T-cell (primary cell): ENCODE measurements around the gene CA10. TPM values are rescaled to one million over a fixed set of nuclear protein-coding genes. Genes with fewer than 3 reads are reported as not detected.

Experiments used
- ATAC-seq, 4 experiments: fragments of 200-7000 bp in 3 of 4; fragments of 150-1000 bp in 1 of 4; cut with Tn5 transposase; replicated peaks in 1 of 4; 1 replicate in 3 of 4; 2 replicates in 1 of 4; pipeline ENCODE4 v1.10.0; 2021; ENCODE audit warnings: moderate library complexity in 3 of 4, mild to moderate bottlenecking in 2 of 4, moderate number of reproducible peaks in 1 of 4
- CTCF ChIA-PET, 2 donors: fragments of 300-600 bp; sonication (Branson Sonifier 250); formaldehyde crosslinking; loops; one replicate each; lab custom pipeline; 2022; ENCODE audit warnings: antibody characterized with exemption in 2 of 2; lab: Charles Lee
- POLR2A ChIA-PET, 2 donors: fragments of 300-600 bp; sonication (Branson Sonifier 250); formaldehyde crosslinking; loops; one replicate each; lab custom pipeline; 2022; ENCODE audit warnings: antibody characterized with exemption in 2 of 2; lab: Charles Lee
- DNase-seq, 35 experiments: peaks; one replicate each; pipeline versions ENCODE4 v3.0.0 to v3.0.0-alpha.2; 2013 to 2023
- H3K27ac ChIP-seq: one replicate; pipeline ENCODE4 v1.5.1; 2013; ENCODE audit warnings: low read length
- H3K27me3 ChIP-seq, 2 experiments: replicated peaks in 1 of 2; 1 replicate in 1 of 2; 2 replicates in 1 of 2; pipeline versions ENCODE4 v1.6.1 to v1.7.0; 2013; ENCODE audit warnings: low read length in 1 of 2, mixed read lengths in 1 of 2; ENCODE audit not compliant: control insufficient read depth in 2 of 2, insufficient read depth in 2 of 2; ENCODE audit errors: extremely low read depth in 1 of 2
- H3K36me3 ChIP-seq, 2 donors: 1 replicate in 1 of 2; 2 replicates in 1 of 2; pipeline versions ENCODE4 v1.6.1 to v1.7.0; 2013; ENCODE audit warnings: low read length in 1 of 2; ENCODE audit not compliant: control insufficient read depth in 2 of 2, insufficient read depth in 1 of 2; ENCODE audit errors: extremely low read depth in 1 of 2
- H3K4me1 ChIP-seq, 2 experiments: 1 replicate in 1 of 2; 2 replicates in 1 of 2; pipeline versions ENCODE4 v1.6.1 to v1.7.0; 2013; ENCODE audit warnings: low read length in 2 of 2, mixed read lengths in 1 of 2; ENCODE audit not compliant: insufficient read depth in 2 of 2, control insufficient read depth in 1 of 2; ENCODE audit errors: extremely low read depth in 1 of 2
- H3K4me3 ChIP-seq, 2 donors: 1 replicate in 1 of 2; 2 replicates in 1 of 2; pipeline versions ENCODE4 v1.5.1 to v1.7.0; 2013; ENCODE audit warnings: mild to moderate bottlenecking in 2 of 2, low read length in 1 of 2, moderate library complexity in 1 of 2; ENCODE audit not compliant: control insufficient read depth in 1 of 2; ENCODE audit errors: extremely low read depth in 1 of 2
- H3K9me3 ChIP-seq: 2 replicates; pipeline ENCODE4 v1.7.0; 2013
- H3K27ac Mint-ChIP-seq, 2 donors: one replicate each; pipeline ENCODE4 v1.8.0; 2020 to 2021; ENCODE audit warnings: mild to moderate bottlenecking in 2 of 2, mixed read lengths in 2 of 2
- H3K27me3 Mint-ChIP-seq, 2 donors: one replicate each; pipeline ENCODE4 v1.8.0; 2021 to 2022; ENCODE audit warnings: mixed read lengths in 2 of 2
- H3K36me3 Mint-ChIP-seq: one replicate; pipeline ENCODE4 v1.8.0; 2021; ENCODE audit warnings: mixed read lengths
- H3K4me1 Mint-ChIP-seq, 3 donors: one replicate each; pipeline ENCODE4 v1.8.0; 2020 to 2022; ENCODE audit warnings: mixed read lengths in 3 of 3, mild to moderate bottlenecking in 1 of 3
- H3K4me3 Mint-ChIP-seq, 3 donors: one replicate each; pipeline ENCODE4 v1.8.0; 2020 to 2022; ENCODE audit warnings: mild to moderate bottlenecking in 3 of 3, mixed read lengths in 3 of 3, moderate library complexity in 3 of 3
- H3K9me3 Mint-ChIP-seq, 3 donors: one replicate each; pipeline ENCODE4 v1.8.0; 2020 to 2022; ENCODE audit warnings: mixed read lengths in 3 of 3
- WGBS: methylation state at CpG from one replicate; pipeline ENCODE4 v1.1.5; 2013; ENCODE audit warnings: missing lambda C conversion rate; ENCODE audit not compliant: insufficient coverage; 5-methylcytosine and 5-hydroxymethylcytosine counted together
- total RNA-seq, 35 experiments: library from RNA in 6 of 35; stranded (reverse) in 6 of 35; fragments of 120-200 nt in 1 of 35; gene quantifications; one replicate each; pipeline versions ENCODE4 v1.2.1 to v1.2.4 and lab custom pipeline; 2013 to 2026

Gene CA10
- total RNA-seq, 5 donors from 2014 or later (not counting 1 experiment from before 2014, with no cell fraction given) = 0.30 TPM; not detected in 4

DNA sequence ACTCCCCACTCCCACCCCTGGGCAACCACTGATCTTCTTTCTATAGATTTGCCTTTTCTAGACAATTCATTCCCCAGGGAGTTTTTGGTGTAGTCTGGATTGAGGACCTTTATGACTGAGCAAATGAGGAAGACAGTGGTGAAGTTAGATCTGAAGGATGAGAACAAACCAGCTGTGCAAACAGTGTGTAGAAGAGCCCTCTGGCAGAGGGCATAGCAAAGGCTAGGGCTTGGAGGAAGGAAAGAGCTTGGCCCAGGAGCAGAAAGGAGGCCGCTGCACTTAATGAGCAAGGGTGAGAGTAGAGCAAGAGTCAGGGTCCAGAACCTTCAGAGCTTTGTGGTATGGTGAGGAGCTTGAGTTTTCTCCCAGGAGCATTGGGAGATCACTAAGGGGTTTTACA, 352.7 kb downstream of the CA10 start:
- H3K4me3 ChIP-seq = no peak overlapping the region
- CTCF ChIA-PET = no interaction called here
- Mint-ChIP-seq H3K36me3 (no peaks in the 10 kb centered on the region), H3K4me3 (no peak overlapping the region), H3K27ac (no peak overlapping the region), H3K9me3 (peaks cover 0 to 4% (median 2%) of the 10 kb centered on the region in 3 donors), H3K27me3 (peaks cover 1 to 29% of the 10 kb centered on the region in 2 donors), H3K4me1 (peaks cover 0 to 3% (median 0%) of the 10 kb centered on the region in 3 donors)
- H3K27ac ChIP-seq = no peak overlapping the region
- no peaks in the 10 kb centered on the region for H3K9me3 ChIP-seq
- WGBS = 67% methylated on average over 1 of the region's 1 CpG
- ATAC-seq (no peak), DNase-seq (no peak)
- no peaks in the 10 kb centered on the region for H3K4me1 ChIP-seq
- POLR2A ChIA-PET = no interaction called here
- H3K36me3 ChIP-seq = no peaks in the 10 kb centered on the region
- no peaks in the 10 kb centered on the region for H3K27me3 ChIP-seq

DNA sequence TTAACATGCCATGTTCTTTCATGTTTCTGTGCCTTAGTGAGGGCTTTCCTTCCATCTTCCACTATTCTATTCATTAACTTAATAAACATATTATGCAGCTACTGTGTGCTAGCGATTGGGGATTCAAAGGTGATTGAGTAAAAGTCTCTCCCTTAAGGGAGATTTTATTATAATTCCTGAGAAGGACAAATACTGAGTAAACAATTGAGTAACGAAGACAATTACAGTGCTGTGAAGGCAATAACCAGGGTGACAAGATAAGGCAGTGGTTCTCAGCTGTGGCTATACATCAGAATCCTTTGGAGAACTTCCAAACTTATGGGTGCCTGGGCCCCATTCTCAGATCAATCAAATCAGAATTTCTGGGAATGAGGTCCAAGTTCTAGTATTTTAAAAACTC, 353.3 kb downstream of the CA10 start:
- H3K4me1 Mint-ChIP-seq = peaks cover 0 to 3% (median 0%) of the 10 kb centered on the region in 3 donors
- CTCF ChIA-PET = interaction anchor here in 1 of 2 donors (0.5 kb wide), 1 partner anchor 34 kb away, joined by 3 read pairs; no protein-coding TSS in a partner anchor
- POLR2A ChIA-PET = no interaction called here

GRCh38 chr17:51803161-51803560, 355.4 kb downstream of the CA10 start:
- peaks cover 1 to 28% of the 10 kb centered on the region in 2 donors for H3K27me3 Mint-ChIP-seq
- H3K4me3 ChIP-seq = no peak overlapping the region
- no peaks in the 10 kb centered on the region for H3K4me1 ChIP-seq
- H3K36me3 ChIP-seq = no peaks in the 10 kb centered on the region
- ChIA-PET POLR2A (no interaction called here), CTCF (no interaction called here)
- H3K9me3 Mint-ChIP-seq = peaks cover 0 to 4% (median 2%) of the 10 kb centered on the region in 3 donors
- no peak overlapping the region for H3K4me3 Mint-ChIP-seq
- H3K9me3 ChIP-seq = no peaks in the 10 kb centered on the region
- no peak overlapping the region for H3K27ac ChIP-seq
- H3K27me3 ChIP-seq = no peaks in the 10 kb centered on the region
- ATAC-seq (no peak), DNase-seq (no peak)
- 100% methylated on average over 1 of the region's 4 CpGs for WGBS
- no peak overlapping the region for H3K27ac Mint-ChIP-seq
- no peaks in the 10 kb centered on the region for H3K36me3 Mint-ChIP-seq
- peaks cover 0 to 3% (median 0%) of the 10 kb centered on the region in 3 donors for H3K4me1 Mint-ChIP-seq

More for the DNA sequence above, 353.3 kb downstream of the CA10 start:
- H3K4me3 Mint-ChIP-seq = no peak overlapping the region
- no peaks in the 10 kb centered on the region for H3K27me3 ChIP-seq
- no peaks in the 10 kb centered on the region for H3K9me3 ChIP-seq
- peaks cover 0 to 4% (median 2%) of the 10 kb centered on the region in 3 donors for H3K9me3 Mint-ChIP-seq
- peaks cover 1 to 29% of the 10 kb centered on the region in 2 donors for H3K27me3 Mint-ChIP-seq
- H3K4me1 ChIP-seq = no peaks in the 10 kb centered on the region
- no peak overlapping the region for H3K27ac ChIP-seq
- H3K4me3 ChIP-seq = no peak overlapping the region
- WGBS = no CpG with 5 or more reads among the region's 2 CpGs
- no peaks in the 10 kb centered on the region for H3K36me3 ChIP-seq
- H3K27ac Mint-ChIP-seq = no peak overlapping the region
- H3K36me3 Mint-ChIP-seq = no peaks in the 10 kb centered on the region
- ATAC-seq (no peak), DNase-seq (no peak)

DNA sequence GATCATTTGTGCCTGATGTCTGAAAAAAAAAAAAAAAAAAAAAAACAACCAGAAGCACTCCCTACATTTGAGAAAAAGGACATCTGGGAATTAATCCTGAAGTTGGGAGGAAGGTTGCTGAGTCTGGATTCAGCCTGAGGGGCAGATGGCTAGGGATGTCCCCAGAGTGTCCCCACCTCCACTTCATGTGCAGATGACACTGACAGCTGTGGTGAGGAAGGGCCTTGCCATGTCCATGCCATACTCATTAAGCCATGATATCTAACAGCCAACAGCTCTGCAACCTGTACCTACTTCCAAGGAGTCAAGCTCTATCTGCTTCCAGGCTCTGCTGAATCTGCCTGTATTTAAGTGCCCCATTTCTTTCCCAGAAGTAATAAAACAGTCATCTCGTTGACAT, 356.0 kb downstream of the CA10 start:
- CTCF ChIA-PET = no interaction called here

GRCh38 chr17:51801626-51802025, 356.9 kb downstream of the CA10 start:
- Histone ChIP-seq H3K27ac (no peak overlapping the region), H3K4me3 (no peak overlapping the region), H3K9me3 (no peaks in the 10 kb centered on the region), H3K36me3 (no peaks in the 10 kb centered on the region), H3K4me1 (no peaks in the 10 kb centered on the region), H3K27me3 (no peaks in the 10 kb centered on the region)
- no peak overlapping the region for H3K27ac Mint-ChIP-seq
- peak in 1 of 35 experiments; percentile 1 for DNase-seq
- peaks cover 6 to 28% of the 10 kb centered on the region in 2 donors for H3K27me3 Mint-ChIP-seq
- 67% methylated on average over 1 of the region's 4 CpGs for WGBS
- peaks cover 0 to 3% (median 0%) of the 10 kb centered on the region in 3 donors for H3K4me1 Mint-ChIP-seq
- POLR2A ChIA-PET = no interaction called here
- CTCF ChIA-PET = no interaction called here
- no peak for ATAC-seq
- no peak overlapping the region for H3K4me3 Mint-ChIP-seq
- no peaks in the 10 kb centered on the region for H3K36me3 Mint-ChIP-seq
- no peaks in the 10 kb centered on the region for H3K9me3 Mint-ChIP-seq

More for the DNA sequence above, 356.0 kb downstream of the CA10 start:
- ATAC-seq = no peak
- no peaks in the 10 kb centered on the region for H3K4me1 ChIP-seq
- DNase-seq = no peak
- peaks cover 0 to 3% (median 0%) of the 10 kb centered on the region in 3 donors for H3K9me3 Mint-ChIP-seq
- H3K27me3 Mint-ChIP-seq = peaks cover 1 to 28% of the 10 kb centered on the region in 2 donors
- H3K27ac ChIP-seq = no peak overlapping the region
- POLR2A ChIA-PET = no interaction called here
- no CpG with 5 or more reads among the region's 1 CpG for WGBS
- H3K4me1 Mint-ChIP-seq = peaks cover 0 to 3% (median 0%) of the 10 kb centered on the region in 3 donors
- H3K36me3 ChIP-seq = no peaks in the 10 kb centered on the region
- H3K27ac Mint-ChIP-seq = no peak overlapping the region
- H3K36me3 Mint-ChIP-seq = no peaks in the 10 kb centered on the region
- no peak overlapping the region for H3K4me3 Mint-ChIP-seq
- H3K9me3 ChIP-seq = no peaks in the 10 kb centered on the region
- H3K4me3 ChIP-seq = no peak overlapping the region
- H3K27me3 ChIP-seq = no peaks in the 10 kb centered on the region

DNA sequence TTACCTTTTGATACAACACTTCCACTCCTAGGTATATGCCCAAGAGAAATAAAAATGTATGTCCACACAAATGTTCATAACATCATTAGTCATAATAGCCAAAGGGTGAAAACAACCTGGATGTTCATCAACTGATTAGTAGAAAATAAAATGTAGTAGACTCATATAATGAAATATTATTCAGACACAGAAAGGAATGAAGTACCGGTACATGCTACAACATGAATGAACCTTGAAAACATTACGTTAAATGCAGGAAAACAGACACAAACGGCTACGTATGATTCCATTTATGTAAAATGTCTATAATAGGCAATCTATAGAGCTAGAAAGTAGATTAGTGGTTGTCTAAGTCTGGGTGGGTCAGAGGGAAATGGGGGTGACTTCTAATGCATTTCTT, 358.5 kb downstream of the CA10 start:
- Mint-ChIP-seq H3K9me3 (no peaks in the 10 kb centered on the region), H3K27me3 (peaks cover 5 to 25% of the 10 kb centered on the region in 2 donors), H3K4me3 (no peak overlapping the region), H3K4me1 (peaks cover 0 to 3% (median 0%) of the 10 kb centered on the region in 3 donors), H3K27ac (no peak overlapping the region), H3K36me3 (no peaks in the 10 kb centered on the region)
- ATAC-seq (no peak), DNase-seq (no peak)
- no peak overlapping the region for H3K4me3 ChIP-seq
- H3K27me3 ChIP-seq = no peaks in the 10 kb centered on the region
- CTCF ChIA-PET = no interaction called here
- H3K4me1 ChIP-seq = no peaks in the 10 kb centered on the region
- no peaks in the 10 kb centered on the region for H3K36me3 ChIP-seq
- no peaks in the 10 kb centered on the region for H3K9me3 ChIP-seq
- H3K27ac ChIP-seq = no peak overlapping the region
- WGBS = 94% methylated on average over 3 of the region's 4 CpGs
- POLR2A ChIA-PET = no interaction called here

DNA sequence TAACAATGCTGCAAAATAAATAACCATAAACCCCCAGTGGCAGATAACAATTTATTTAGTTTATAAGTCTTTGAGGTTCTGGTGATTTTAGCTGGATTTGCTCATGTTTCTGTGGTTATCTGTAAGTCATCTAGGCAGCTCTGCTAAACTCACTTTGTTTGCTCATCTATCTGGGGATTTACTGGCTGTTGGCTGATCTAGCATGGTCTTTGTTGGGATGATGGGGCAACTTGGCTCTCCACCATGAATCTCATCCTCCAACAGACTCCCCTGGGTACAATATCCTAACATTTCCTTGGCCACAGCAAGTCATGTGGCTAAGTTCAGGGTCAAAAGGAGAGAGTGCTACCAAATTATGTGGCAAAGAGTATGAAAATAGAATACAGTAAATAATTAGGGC, 359.3 kb downstream of the CA10 start:
- DNase-seq = no peak
- H3K4me3 Mint-ChIP-seq = no peak overlapping the region
- H3K4me1 ChIP-seq = no peaks in the 10 kb centered on the region
- no peaks in the 10 kb centered on the region for H3K36me3 ChIP-seq
- H3K4me1 Mint-ChIP-seq = peaks cover 0 to 3% (median 0%) of the 10 kb centered on the region in 3 donors
- no peaks in the 10 kb centered on the region for H3K36me3 Mint-ChIP-seq
- H3K9me3 Mint-ChIP-seq = no peaks in the 10 kb centered on the region
- CTCF ChIA-PET = no interaction called here
- no peak for ATAC-seq
- peaks cover 5 to 22% of the 10 kb centered on the region in 2 donors for H3K27me3 Mint-ChIP-seq
- H3K4me3 ChIP-seq = no peak overlapping the region
- no peaks in the 10 kb centered on the region for H3K9me3 ChIP-seq
- no peak overlapping the region for H3K27ac ChIP-seq
- no peak overlapping the region for H3K27ac Mint-ChIP-seq
- POLR2A ChIA-PET = no interaction called here
- H3K27me3 ChIP-seq = no peaks in the 10 kb centered on the region
